Fibroblast of lung (primary cell): ENCODE data around the gene MAPK1IP1L. TPM values are rescaled to one million over a fixed set of nuclear protein-coding genes. Genes with fewer than 3 reads are reported as not detected.

Source experiments
- DNase-seq, 2 donors: peaks; one replicate each; pipeline versions ENCODE4 v3.0.0 to v3.0.0-alpha.2; 2010; ENCODE audit warnings: low read depth in 2 of 2
- H2AFZ ChIP-seq: 2 replicates; pipeline ENCODE4 v1.5.1; 2012; ENCODE audit warnings: low read length, control low read depth, inconsistent platforms
- H3K27ac ChIP-seq: 2 replicates; pipeline ENCODE4 v1.5.1; 2011; ENCODE audit warnings: low read length, control low read depth; ENCODE audit not compliant: insufficient read depth
- H3K27me3 ChIP-seq: 2 replicates; pipeline ENCODE4 v1.5.1; 2011; ENCODE audit warnings: mild to moderate bottlenecking, low read length; ENCODE audit not compliant: control insufficient read depth, insufficient read depth
- H3K36me3 ChIP-seq: 2 replicates; pipeline ENCODE4 v1.5.1; 2011; ENCODE audit warnings: low read length; ENCODE audit not compliant: control insufficient read depth, insufficient read depth
- H3K4me1 ChIP-seq: 2 replicates; pipeline ENCODE4 v1.5.1; 2011; ENCODE audit warnings: low read length; ENCODE audit not compliant: control insufficient read depth, insufficient read depth; ENCODE audit errors: extremely low read depth
- H3K4me2 ChIP-seq: 2 replicates; pipeline ENCODE4 v1.5.1; 2011; ENCODE audit warnings: low read length, control low read depth; ENCODE audit not compliant: insufficient read depth; ENCODE audit errors: extremely low read depth
- H3K4me3 ChIP-seq, 4 experiments: fragments of 200-600 bp in 1 of 4; sonication (generic) in 1 of 4; replicated peaks in 1 of 4; 2 replicates each; pipeline ENCODE4 v1.5.1; 2011 to 2016; ENCODE audit warnings: low read length in 4 of 4, low read depth in 3 of 4, mild to moderate bottlenecking in 3 of 4, control low read depth in 2 of 4, inconsistent platforms in 1 of 4, mixed read lengths in 1 of 4; ENCODE audit not compliant: insufficient read depth in 1 of 4; ENCODE audit errors: control extremely low read depth in 1 of 4
- H3K79me2 ChIP-seq: 2 replicates; pipeline ENCODE4 v1.5.1; 2012; ENCODE audit warnings: mild to moderate bottlenecking, low read length, inconsistent platforms; ENCODE audit not compliant: control insufficient read depth, insufficient read depth
- H3K9ac ChIP-seq: 2 replicates; pipeline ENCODE4 v1.5.1; 2011; ENCODE audit warnings: mild to moderate bottlenecking, low read length, control low read depth; ENCODE audit not compliant: insufficient read depth
- H3K9me3 ChIP-seq: 2 replicates; pipeline ENCODE4 v1.5.1; 2012; ENCODE audit warnings: low read depth, low read length; ENCODE audit not compliant: control insufficient read depth, insufficient read depth
- H4K20me1 ChIP-seq: 2 replicates; pipeline ENCODE4 v1.5.1; 2011; ENCODE audit warnings: low read length; ENCODE audit not compliant: control insufficient read depth, insufficient read depth; ENCODE audit errors: extremely low read depth
- CTCF ChIP-seq, 2 donors: IDR thresholded peaks in 1 of 2; conservative IDR thresholded peaks in 1 of 2; 1 replicate in 1 of 2; 2 replicates in 1 of 2; pipeline ENCODE4 v1.5.1; 2011 to 2012; ENCODE audit warnings: low read length in 2 of 2, control low read depth in 1 of 2, inconsistent platforms in 1 of 2, low read depth in 1 of 2, mild to moderate bottlenecking in 1 of 2
- EZH2 ChIP-seq: IDR thresholded peaks from 2 replicates; pipeline ENCODE4 v1.5.1; 2012; ENCODE audit warnings: low read length, control low read depth, mild to moderate bottlenecking; ENCODE audit errors: missing control alignments
- polyA plus RNA-seq, 2 donors: library from polyadenylated mRNA; depleted of rRNA in 1 of 2; stranded (reverse) in 1 of 2; unstranded in 1 of 2; fragments of >200 nt; gene quantifications; 2 replicates each; pipeline ENCODE4 v1.2.1, GENCODE V29; 2011 to 2012; ENCODE audit warnings: missing spikeins in 1 of 2
- total RNA-seq: library from RNA; depleted of rRNA; stranded (reverse); fragments of >200 nt; gene quantifications from 2 replicates; pipeline ENCODE4 v1.2.1, GENCODE V29; 2014

MAPK1IP1L gene
- total and polyA plus RNA-seq, 2 donors (not counting 1 experiment from before 2014, with no cell fraction given) = 16.5 to 82.3 TPM

GRCh38 chr14:55054098-55054497 lies 2.7 kb downstream of the MAPK1IP1L start:
- no peak for DNase-seq
- H4K20me1 ChIP-seq = peaks cover 2% of the 10 kb centered on the region
- H2AFZ ChIP-seq = no peak overlapping the region
- H3K4me3 ChIP-seq = no peak overlapping the region
- H3K27me3 ChIP-seq = no peaks in the 10 kb centered on the region
- H3K36me3 ChIP-seq = peaks cover 3% of the 10 kb centered on the region
- H3K9me3 ChIP-seq = no peaks in the 10 kb centered on the region
- peaks cover 73% of the 10 kb centered on the region for H3K79me2 ChIP-seq
- no peak for TF ChIP-seq EZH2
- no peak for TF ChIP-seq CTCF (conservative IDR thresholded peaks at IDR 0.05 in 1 of 2, IDR thresholded peaks at IDR 0.05 in 1 of 2; ENCODE audit: low read depth in 1 of 2, low read length in 2 of 2)
- H3K4me2 ChIP-seq = no peak overlapping the region
- no peak overlapping the region for H3K27ac ChIP-seq
- H3K4me1 ChIP-seq = peaks cover 4% of the 10 kb centered on the region
- H3K9ac ChIP-seq = no peak overlapping the region

DNA sequence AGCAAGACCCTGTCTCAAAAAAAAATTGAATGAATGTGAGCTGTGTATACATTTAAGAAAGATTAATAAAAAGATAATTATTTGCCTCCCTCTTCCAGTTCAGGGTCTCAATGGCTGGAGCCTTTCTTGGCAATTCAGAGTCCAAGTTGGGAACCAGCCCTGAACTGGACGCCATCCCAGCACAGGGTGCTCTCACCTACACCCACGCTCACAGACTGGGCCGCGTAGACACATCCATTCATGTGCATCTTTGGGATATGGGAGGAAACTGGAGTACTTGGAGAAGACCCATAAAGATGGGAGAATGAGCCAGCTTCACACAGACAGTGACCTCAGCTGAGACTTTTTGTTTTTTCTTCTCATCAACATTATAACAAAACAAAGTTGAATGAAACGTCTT lies 6.5 kb downstream of the MAPK1IP1L start:
- no peak overlapping the region for H2AFZ ChIP-seq
- no peaks in the 10 kb centered on the region for H3K27me3 ChIP-seq
- H3K9ac ChIP-seq = no peak overlapping the region
- no peak overlapping the region for H3K4me2 ChIP-seq
- no peak overlapping the region for H3K27ac ChIP-seq
- DNase-seq = no peak
- H3K4me1 ChIP-seq = no peaks in the 10 kb centered on the region
- no peaks in the 10 kb centered on the region for H3K9me3 ChIP-seq
- TF ChIP-seq CTCF (conservative IDR thresholded peaks at IDR 0.05 in 1 of 2, IDR thresholded peaks at IDR 0.05 in 1 of 2; ENCODE audit: low read depth in 1 of 2, low read length in 2 of 2) (no peak), EZH2 (no peak)
- no peak overlapping the region for H3K4me3 ChIP-seq
- peaks cover 6% of the 10 kb centered on the region for H3K36me3 ChIP-seq
- peaks cover 2% of the 10 kb centered on the region for H4K20me1 ChIP-seq
- H3K79me2 ChIP-seq = peaks cover 95% of the 10 kb centered on the region

DNA sequence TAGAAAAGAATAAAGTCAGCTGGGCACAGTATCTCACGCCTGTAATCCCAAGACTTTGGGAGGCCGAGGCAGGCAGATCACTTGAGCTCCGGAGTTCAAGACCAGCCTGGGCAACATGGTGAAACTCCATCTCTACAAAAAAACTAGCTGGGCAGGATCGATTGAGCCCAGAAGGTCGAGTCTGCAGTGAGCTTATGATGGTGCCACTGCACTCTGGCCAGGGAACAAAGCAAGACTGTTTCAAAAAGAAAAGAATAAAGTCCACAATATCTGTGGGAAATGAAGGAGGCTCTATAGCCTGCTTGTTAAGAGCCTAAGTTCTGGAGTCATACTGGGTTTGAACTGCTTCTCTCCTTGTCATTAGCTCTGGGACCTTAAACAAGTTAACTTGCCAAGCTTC lies 7.9 kb downstream of the MAPK1IP1L start:
- no peak overlapping the region for H3K4me2 ChIP-seq
- no peak for TF ChIP-seq CTCF (conservative IDR thresholded peaks at IDR 0.05 in 1 of 2, IDR thresholded peaks at IDR 0.05 in 1 of 2; ENCODE audit: low read depth in 1 of 2, low read length in 2 of 2)
- TF ChIP-seq EZH2 = no peak
- no peak overlapping the region for H3K27ac ChIP-seq
- peaks cover 2% of the 10 kb centered on the region for H4K20me1 ChIP-seq
- no peaks in the 10 kb centered on the region for H3K9me3 ChIP-seq
- no peak overlapping the region for H3K4me3 ChIP-seq
- no peaks in the 10 kb centered on the region for H3K4me1 ChIP-seq
- H3K9ac ChIP-seq = no peak overlapping the region
- no peak for DNase-seq
- H2AFZ ChIP-seq = no peak overlapping the region
- H3K27me3 ChIP-seq = no peaks in the 10 kb centered on the region
- peaks cover 84% of the 10 kb centered on the region for H3K79me2 ChIP-seq
- peaks cover 10% of the 10 kb centered on the region for H3K36me3 ChIP-seq
